Body of pancreas (tissue), 4 donors: ENCODE data around the gene SYT11. TPM values are rescaled to one million over a fixed set of nuclear protein-coding genes. Genes with fewer than 3 reads are reported as not detected.

ENCODE experiments used
- ATAC-seq: fragments of 150-250 bp; one replicate; pipeline ENCODE4 v1.9.1; 2016
- DNase-seq, 4 donors: peaks; one replicate each; pipeline ENCODE4 v3.0.0-alpha.2; 2019
- H3K27ac ChIP-seq, 4 donors: fragments of 200-600 bp; sonication (generic); 1 replicate in 3 of 4; 2 replicates in 1 of 4; pipeline versions ENCODE4 v1.5.1 to v1.6.1; 2016 to 2019; ENCODE audit warnings: mild to moderate bottlenecking in 1 of 4, mixed read lengths in 1 of 4, moderate library complexity in 1 of 4
- H3K27me3 ChIP-seq, 2 donors: fragments of 200-600 bp; sonication (generic); one replicate each; pipeline ENCODE4 v1.6.0; 2016; ENCODE audit warnings: mild to moderate bottlenecking in 1 of 2
- H3K36me3 ChIP-seq, 2 donors: fragments of 200-600 bp; sonication (generic); replicated peaks in 1 of 2; 2 replicates each; pipeline ENCODE4 v1.5.1; 2016; ENCODE audit warnings: low read depth in 2 of 2; ENCODE audit not compliant: insufficient read depth in 1 of 2
- H3K4me1 ChIP-seq: fragments of 200-600 bp; sonication (generic); one replicate; pipeline ENCODE4 v1.6.0; 2016
- H3K4me3 ChIP-seq, 2 donors: fragments of 200-600 bp; sonication (generic); 1 replicate in 1 of 2; 2 replicates in 1 of 2; pipeline ENCODE4 v1.5.1; 2016 to 2019
- H3K9me3 ChIP-seq, 3 donors: fragments of 200-600 bp; sonication (generic); 1 replicate in 2 of 3; 2 replicates in 1 of 3; pipeline ENCODE4 v1.5.1; 2016
- CTCF ChIP-seq, 7 experiments: fragments of 450-650 bp in 4 of 7; fragments of 200-600 bp in 3 of 7; sonication (generic) in 3 of 7; IDR thresholded peaks; one replicate each; pipeline ENCODE4 v1.5.1; 2016 to 2019; ENCODE audit warnings: antibody characterized with exemption in 7 of 7
- POLR2A ChIP-seq, 3 donors: fragments of 450-650 bp; IDR thresholded peaks; one replicate each; pipeline ENCODE4 v1.6.1; 2016; ENCODE audit warnings: antibody characterized with exemption in 3 of 3, mild to moderate bottlenecking in 2 of 3
- WGBS, 2 donors: methylation state at CpG; one replicate each; pipeline ENCODE4 v1.1.5; 2017; 5-methylcytosine and 5-hydroxymethylcytosine counted together
- intact Hi-C: fragments of 100-400 bp; cut with DNase I; formaldehyde crosslinking; loops from one replicate; pipeline ENCODE4 v1.15.1; 2023
- total RNA-seq, 2 donors: library from RNA; depleted of rRNA; stranded (reverse); fragments of >200 nt; gene quantifications; one replicate each; pipeline ENCODE4 v1.1.0, GENCODE V29; 2016

Gene SYT11
- total RNA-seq, 2 donors from 2014 or later, result 1.3 to 5.4 TPM

- DNase-seq (no peak), ATAC-seq (no peak)
- 87% methylated on average over 1 of the region's 1 CpG for WGBS, 2 donors
- Histone ChIP-seq H3K4me3 (no peak overlapping the region), H3K9me3 (no peaks in the 10 kb centered on the region), H3K27ac (no peak overlapping the region), H3K36me3 (peaks cover 15 to 31% of the 10 kb centered on the region in 2 donors), H3K27me3 (no peaks in the 10 kb centered on the region), H3K4me1 (peaks cover 13% of the 10 kb centered on the region)
- TF ChIP-seq POLR2A (IDR thresholded peaks at IDR 0.05) (no peak), CTCF (IDR thresholded peaks at IDR 0.05) (no peak)
- intact Hi-C loops, result no loop called here
Measured at GRCh38 chr1:155897746-155898145, 38.4 kb downstream of the SYT11 start.

- intact Hi-C loops, result no loop called here
Measured at GRCh38 chr1:155898888-155899287, 39.5 kb downstream of the SYT11 start.

GRCh38 chr1:155899683-155900082, 40.3 kb downstream of the SYT11 start:
- H3K9me3 ChIP-seq, result no peaks in the 10 kb centered on the region
- WGBS, 2 donors, result 98 to 100% methylated on average over 2 of the region's 2 CpGs
- DNase-seq, result no peak
- H3K36me3 ChIP-seq, result peaks cover 18 to 49% of the 10 kb centered on the region in 2 donors
- no peaks in the 10 kb centered on the region for H3K27me3 ChIP-seq
- TF ChIP-seq CTCF (IDR thresholded peaks at IDR 0.05) (no peak), POLR2A (IDR thresholded peaks at IDR 0.05) (no peak)
- no peak overlapping the region for H3K27ac ChIP-seq
- intact Hi-C loops, result no loop called here
- H3K4me1 ChIP-seq, result no peaks in the 10 kb centered on the region
- ATAC-seq, result no peak
- no peak overlapping the region for H3K4me3 ChIP-seq

More at GRCh38 chr1:155898888-155899287, 39.5 kb downstream of the SYT11 start:
- H3K27ac ChIP-seq, result no peak overlapping the region
- H3K27me3 ChIP-seq, result no peaks in the 10 kb centered on the region
- no peaks in the 10 kb centered on the region for H3K9me3 ChIP-seq
- ATAC-seq, result no peak
- peaks cover 3% of the 10 kb centered on the region for H3K4me1 ChIP-seq
- TF ChIP-seq POLR2A (IDR thresholded peaks at IDR 0.05) (no peak), CTCF (IDR thresholded peaks at IDR 0.05) (no peak)
- no peak overlapping the region for H3K4me3 ChIP-seq
- 85 to 86% methylated on average over 2 of the region's 2 CpGs for WGBS, 2 donors
- DNase-seq, result no peak
- H3K36me3 ChIP-seq, result peaks cover 18 to 41% of the 10 kb centered on the region in 2 donors

- ATAC-seq (no peak), DNase-seq (no peak)
- TF ChIP-seq CTCF (IDR thresholded peaks at IDR 0.05) (no peak), POLR2A (IDR thresholded peaks at IDR 0.05) (no peak)
- H3K27ac ChIP-seq, result no peak overlapping the region
- no peaks in the 10 kb centered on the region for H3K4me1 ChIP-seq
- 91 to 94% methylated on average over 4 of the region's 4 CpGs for WGBS, 2 donors
- peaks cover 18 to 52% of the 10 kb centered on the region in 2 donors for H3K36me3 ChIP-seq
- intact Hi-C loops, result no loop called here
- no peaks in the 10 kb centered on the region for H3K9me3 ChIP-seq
- no peaks in the 10 kb centered on the region for H3K27me3 ChIP-seq
- H3K4me3 ChIP-seq, result no peak overlapping the region
Measured at GRCh38 chr1:155900161-155900560, 40.8 kb downstream of the SYT11 start.

GRCh38 chr1:155904261-155904660, 44.9 kb downstream of the SYT11 start:
- Histone ChIP-seq H3K27me3 (no peaks in the 10 kb centered on the region), H3K36me3 (peaks cover 18 to 48% of the 10 kb centered on the region in 2 donors), H3K4me3 (no peak overlapping the region), H3K4me1 (no peaks in the 10 kb centered on the region), H3K27ac (no peak overlapping the region), H3K9me3 (no peaks in the 10 kb centered on the region)
- 65% methylated on average over 12 of the region's 12 CpGs for WGBS, 2 donors
- DNase-seq, result no peak
- TF ChIP-seq CTCF (IDR thresholded peaks at IDR 0.05), result no peak
- TF ChIP-seq POLR2A (IDR thresholded peaks at IDR 0.05), result no peak
- no peak for ATAC-seq
- intact Hi-C loops, result no loop called here
